ENCODE data around the gene CGB8. TPM values are rescaled to one million over a fixed set of nuclear protein-coding genes. Genes with fewer than 3 reads are reported as not detected.
A peak's percentile ranks its signal among the peaks of the same experiment; 100 is the strongest.

The CGB8 gene
- total and polyA plus RNA-seq, 2 experiments from 2014 or later: not detected

DNA sequence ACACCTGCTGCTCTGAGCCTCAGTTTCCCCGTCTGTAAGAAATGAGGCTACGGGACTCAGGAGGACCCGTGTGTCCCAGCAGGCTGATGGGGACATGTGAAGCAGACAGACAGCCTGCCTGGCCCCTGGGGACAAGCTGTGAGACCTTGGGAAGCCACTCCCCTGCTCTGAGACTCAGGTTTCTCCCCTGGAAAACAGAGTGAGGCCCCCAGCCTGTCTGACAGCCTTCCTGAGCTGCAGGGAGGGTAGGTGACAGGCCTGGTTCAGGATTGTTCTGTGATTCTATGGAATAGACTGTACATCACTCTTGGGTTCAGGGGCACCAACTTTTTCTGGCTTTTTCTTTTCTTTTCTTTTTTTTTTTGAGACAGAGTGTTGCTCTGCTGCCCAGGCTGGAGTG is 18.6 kb upstream of the CGB8 start (continued):
- TF ChIP-seq, protein P1, sequence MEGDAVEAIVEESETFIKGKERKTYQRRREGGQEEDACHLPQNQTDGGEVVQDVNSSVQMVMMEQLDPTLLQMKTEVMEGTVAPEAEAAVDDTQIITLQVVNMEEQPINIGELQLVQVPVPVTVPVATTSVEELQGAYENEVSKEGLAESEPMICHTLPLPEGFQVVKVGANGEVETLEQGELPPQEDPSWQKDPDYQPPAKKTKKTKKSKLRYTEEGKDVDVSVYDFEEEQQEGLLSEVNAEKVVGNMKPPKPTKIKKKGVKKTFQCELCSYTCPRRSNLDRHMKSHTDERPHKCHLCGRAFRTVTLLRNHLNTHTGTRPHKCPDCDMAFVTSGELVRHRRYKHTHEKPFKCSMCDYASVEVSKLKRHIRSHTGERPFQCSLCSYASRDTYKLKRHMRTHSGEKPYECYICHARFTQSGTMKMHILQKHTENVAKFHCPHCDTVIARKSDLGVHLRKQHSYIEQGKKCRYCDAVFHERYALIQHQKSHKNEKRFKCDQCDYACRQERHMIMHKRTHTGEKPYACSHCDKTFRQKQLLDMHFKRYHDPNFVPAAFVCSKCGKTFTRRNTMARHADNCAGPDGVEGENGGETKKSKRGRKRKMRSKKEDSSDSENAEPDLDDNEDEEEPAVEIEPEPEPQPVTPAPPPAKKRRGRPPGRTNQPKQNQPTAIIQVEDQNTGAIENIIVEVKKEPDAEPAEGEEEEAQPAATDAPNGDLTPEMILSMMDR (conservative IDR thresholded peaks at IDR 0.05; ENCODE audit: low read depth in 2 of 2): no peak
- TF ChIP-seq, protein P2, sequence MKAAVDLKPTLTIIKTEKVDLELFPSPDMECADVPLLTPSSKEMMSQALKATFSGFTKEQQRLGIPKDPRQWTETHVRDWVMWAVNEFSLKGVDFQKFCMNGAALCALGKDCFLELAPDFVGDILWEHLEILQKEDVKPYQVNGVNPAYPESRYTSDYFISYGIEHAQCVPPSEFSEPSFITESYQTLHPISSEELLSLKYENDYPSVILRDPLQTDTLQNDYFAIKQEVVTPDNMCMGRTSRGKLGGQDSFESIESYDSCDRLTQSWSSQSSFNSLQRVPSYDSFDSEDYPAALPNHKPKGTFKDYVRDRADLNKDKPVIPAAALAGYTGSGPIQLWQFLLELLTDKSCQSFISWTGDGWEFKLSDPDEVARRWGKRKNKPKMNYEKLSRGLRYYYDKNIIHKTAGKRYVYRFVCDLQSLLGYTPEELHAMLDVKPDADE (IDR thresholded peaks at IDR 0.05): no peak
- no peak for TF ChIP-seq POLR2AphosphoS5 (IDR thresholded peaks at IDR 0.05; ENCODE audit: low read depth)

- Histone ChIP-seq H3K27ac (ENCODE audit: low read depth) (no peak overlapping the region), H2AFZ (peak overlapping the region; percentile 66; the same call in 1 of the 2 replicates), H3K9me2 (ENCODE audit: insufficient read depth) (0 out of 2 replicates have a peak, but pooled peaks cover 6% of the 10 kb centered on the region), H3K36me3 (ENCODE audit: insufficient read depth) (no peaks in the 10 kb centered on the region), H3F3A (replicated peaks; ENCODE audit: low read depth) (no peaks in the 10 kb centered on the region), H3K79me2 (replicated peaks; ENCODE audit: insufficient read depth) (no peaks in the 10 kb centered on the region), H4K20me1 (replicated peaks; ENCODE audit: insufficient read depth) (no peaks in the 10 kb centered on the region), H3K27me3 (ENCODE audit: insufficient read depth) (peaks cover 60% of the 10 kb centered on the region), H3K4me2 (peak overlapping the region; percentile 91), H3K4me3 (peak overlapping the region; percentile 65), H3K4me1 (ENCODE audit: insufficient read depth) (peaks cover 32% of the 10 kb centered on the region)
- Mint-ChIP-seq H3K4me1 (peaks cover 36% of the 10 kb centered on the region), H3K27me3 (ENCODE audit: insufficient read depth, low read depth, poor library complexity) (peaks cover 45% of the 10 kb centered on the region), H3K4me3 (peak overlapping the region; percentile 58), H3K36me3 (ENCODE audit: low read depth) (peaks cover 7% of the 10 kb centered on the region), H3K27ac (no peak overlapping the region), H3K9me3 (peaks cover 14% of the 10 kb centered on the region)
- ATAC-seq (peak; percentile 11), DNase-seq (ENCODE audit: low spot score) (peak; percentile 53)
- TF ChIP-seq POLR2AphosphoS5 (IDR thresholded peaks at IDR 0.05; ENCODE audit: low read depth): 0 out of 2 replicates have a peak, but pooled peaks have one; percentile 16
- TF ChIP-seq, protein P2 (IDR thresholded peaks at IDR 0.05): no peak
Observed at GRCh38 chr19:49065905-49066512, 17.1 kb upstream of the CGB8 start.

DNA sequence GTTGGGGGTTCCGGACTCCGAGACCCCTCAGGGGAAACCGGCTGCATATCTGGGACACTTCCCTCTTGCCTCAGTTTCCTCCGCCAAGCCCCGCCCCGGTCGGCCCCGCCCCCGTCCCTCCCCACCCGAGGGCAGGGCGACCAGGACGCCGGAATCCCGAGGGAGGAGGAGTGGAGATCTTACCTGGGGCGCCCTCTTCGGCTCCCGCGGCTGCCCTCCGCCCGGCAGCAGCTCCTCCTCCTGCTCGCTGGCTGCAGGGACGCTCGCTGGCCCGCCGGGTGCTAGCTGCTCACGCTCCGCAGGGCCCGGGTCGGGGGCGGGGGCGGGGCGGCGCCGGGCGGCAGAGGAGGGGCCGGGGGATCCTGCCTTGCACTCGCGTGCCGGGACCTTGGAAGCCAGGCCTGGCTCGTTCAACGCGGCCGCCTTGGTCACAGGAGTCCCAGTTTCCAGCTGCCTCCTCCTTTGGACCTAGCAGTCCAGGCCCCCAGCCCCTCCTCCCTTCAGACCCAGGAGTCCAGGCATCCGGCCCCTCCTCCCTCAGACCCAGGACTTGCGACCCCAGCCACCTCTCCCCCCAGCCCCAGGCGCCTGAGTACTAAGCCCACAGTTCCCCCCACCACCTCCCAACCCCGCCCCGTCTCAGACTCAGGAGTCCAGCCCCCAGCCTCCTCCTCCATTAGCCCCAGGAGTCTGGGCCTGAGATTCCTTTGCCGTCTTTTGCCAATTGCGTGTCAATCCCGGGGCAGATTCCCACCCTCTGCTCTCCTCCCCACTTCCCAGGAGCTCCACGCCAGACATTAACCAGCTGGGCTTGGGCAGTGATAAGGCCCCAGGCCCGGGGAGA is 16.1 kb upstream of the CGB8 start, which contains the start of gene NTF4:
TSS of gene NTF4 (minus strand) at position 51 of the 844 bp plus-strand sequence. CDS start 2,821 bp downstream, outside the sequence.
- no peak within 1 kb of the TSS for H3K27ac Mint-ChIP-seq
- peaks cover 3% of the 10 kb centered on the region; the same call in 2 of the 3 replicates for H3K36me3 Mint-ChIP-seq (ENCODE audit: low read depth)
- Histone ChIP-seq H2AFZ (peak within 1 kb of the TSS; percentile 88), H3K27ac (ENCODE audit: low read depth) (no peak within 1 kb of the TSS), H3K4me3 (peak within 1 kb of the TSS; percentile 65), H3K4me1 (ENCODE audit: insufficient read depth) (peaks cover 32% of the 10 kb centered on the region), H3K36me3 (ENCODE audit: insufficient read depth) (no peaks in the 10 kb centered on the region), H4K20me1 (replicated peaks; ENCODE audit: insufficient read depth) (no peaks in the 10 kb centered on the region), H3K27me3 (ENCODE audit: insufficient read depth) (peaks cover 59% of the 10 kb centered on the region), H3F3A (replicated peaks; ENCODE audit: low read depth) (no peaks in the 10 kb centered on the region), H3K4me2 (peak within 1 kb of the TSS; percentile 91), H3K79me2 (replicated peaks; ENCODE audit: insufficient read depth) (no peaks in the 10 kb centered on the region), H3K9me2 (ENCODE audit: insufficient read depth) (0 out of 2 replicates have a peak, but pooled peaks cover 6% of the 10 kb centered on the region)
- peaks cover 38% of the 10 kb centered on the region for H3K27me3 Mint-ChIP-seq (ENCODE audit: insufficient read depth, low read depth, poor library complexity)
- H3K4me3 Mint-ChIP-seq: peak within 1 kb of the TSS; percentile 64
- H3K4me1 Mint-ChIP-seq: peaks cover 36% of the 10 kb centered on the region
- DNase-seq (ENCODE audit: low spot score) (peak; percentile 82), ATAC-seq (peak; percentile 83)
- peaks cover 10% of the 10 kb centered on the region; the same call in 2 of the 3 replicates for H3K9me3 Mint-ChIP-seq
- TF ChIP-seq POLR2AphosphoS5 (IDR thresholded peaks at IDR 0.05; ENCODE audit: low read depth) (0 out of 2 replicates have a peak, but pooled peaks have one; percentile 26), EZH2phosphoT487 (IDR thresholded peaks at IDR 0.05; ENCODE audit: unreplicated experiment) (no peak)
